SH-SY5Y (cell line): ENCODE data around the gene BICDL1.

ENCODE experiments used
- GATA2 ChIP-seq: IDR thresholded peaks from 2 replicates; pipeline ENCODE4 v1.6.1; 2011; ENCODE audit warnings: mild to moderate bottlenecking, low read depth, low read length
- GATA3 ChIP-seq: IDR thresholded peaks from 2 replicates; pipeline ENCODE4 v1.6.1; 2011; ENCODE audit warnings: low read depth, mild to moderate bottlenecking, low read length, moderate library complexity

DNA sequence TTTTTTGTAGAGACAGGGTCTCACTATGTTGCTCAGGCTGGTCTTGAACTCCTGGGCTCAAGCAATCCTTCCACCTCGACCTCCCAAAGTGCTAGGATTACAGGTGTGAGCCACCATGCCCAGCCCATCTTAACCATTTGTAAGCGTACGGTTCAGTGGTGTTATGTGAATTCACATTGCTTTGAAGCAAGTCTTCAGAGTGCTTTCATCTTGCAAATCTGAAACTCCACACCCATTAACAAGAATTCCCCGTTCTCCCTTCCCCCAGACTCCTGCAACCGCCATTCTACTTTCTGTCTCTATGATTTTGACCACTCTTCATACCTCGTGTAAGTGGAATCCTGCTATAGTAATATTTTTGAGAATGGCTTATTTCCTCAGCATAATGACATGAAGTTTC is 24.9 kb upstream of the BICDL1 start:
- TF ChIP-seq GATA3 (no peak), GATA2 (no peak)
